ENCODE measurements around the gene PRICKLE3.

The PRICKLE3 gene

GRCh38 chrX:49186125-49187027 is at the start of gene PRICKLE3:
PRICKLE3 (minus strand) TSS chrX:49186373; CDS start chrX:49186297, 76 bp downstream.
- DNase-seq, result peak; percentile 73

GRCh38 chrX:49233887-49234555 is 47.8 kb upstream of the PRICKLE3 start:
- peak; percentile 8 for DNase-seq

- no peak for DNase-seq
These were observed 47.0 kb upstream of the PRICKLE3 start, which contains the start of gene CACNA1F for GRCh38 chrX:49233176-49233575. CACNA1F (minus strand) TSS chrX:49233340; CDS start chrX:49233309, 31 bp downstream.

- no peak for DNase-seq
These were observed 46.4 kb upstream of the PRICKLE3 start for GRCh38 chrX:49232525-49232924.

GRCh38 chrX:49231333-49232000 is 45.3 kb upstream of the PRICKLE3 start:
- DNase-seq, result no peak

GRCh38 chrX:49230500-49231232 is 44.5 kb upstream of the PRICKLE3 start:
- DNase-seq, result peak; percentile 33

- DNase-seq, result no peak
These were observed 42.0 kb upstream of the PRICKLE3 start for GRCh38 chrX:49228185-49228584.

- DNase-seq, result no peak
These were observed 41.6 kb upstream of the PRICKLE3 start for GRCh38 chrX:49227726-49228125.

- DNase-seq, result no peak
These were observed 40.8 kb upstream of the PRICKLE3 start for GRCh38 chrX:49226946-49227345.

- no peak for DNase-seq
These were observed 39.7 kb upstream of the PRICKLE3 start for GRCh38 chrX:49225858-49226257.

GRCh38 chrX:49221868-49222267 is 35.7 kb upstream of the PRICKLE3 start:
- DNase-seq, result no peak

GRCh38 chrX:49220100-49220499 is 33.9 kb upstream of the PRICKLE3 start:
- no peak for DNase-seq

GRCh38 chrX:49214996-49215526 is 28.9 kb upstream of the PRICKLE3 start:
- DNase-seq, result no peak

GRCh38 chrX:49214416-49214815 is 28.2 kb upstream of the PRICKLE3 start:
- DNase-seq, result no peak

GRCh38 chrX:49212861-49213260 is 26.7 kb upstream of the PRICKLE3 start:
- DNase-seq, result no peak

GRCh38 chrX:49212209-49212608 is 26.0 kb upstream of the PRICKLE3 start:
- no peak for DNase-seq

- no peak for DNase-seq
These were observed 24.9 kb upstream of the PRICKLE3 start for GRCh38 chrX:49211074-49211473.

- no peak for DNase-seq
These were observed 24.2 kb upstream of the PRICKLE3 start for GRCh38 chrX:49210406-49210805.

- peak; percentile 23 for DNase-seq
These were observed 23.5 kb upstream of the PRICKLE3 start for GRCh38 chrX:49209434-49210251.

- DNase-seq, result no peak
These were observed 22.2 kb upstream of the PRICKLE3 start for GRCh38 chrX:49208399-49208798.

GRCh38 chrX:49206543-49206942 is 20.4 kb upstream of the PRICKLE3 start:
- DNase-seq, result no peak

Data from eye (tissue), 1 donor.